AG09309 (cell line): Measurements from ENCODE around the gene MAP2K2.

Experiments
- DNase-seq: peaks from one replicate; pipeline ENCODE4 v3.0.0-alpha.2; 2010; ENCODE audit warnings: low read depth
- H3K4me3 ChIP-seq: 2 replicates; pipeline ENCODE4 v1.5.1; 2011; ENCODE audit warnings: mild to moderate bottlenecking, low read depth, low read length, moderate library complexity; ENCODE audit not compliant: control insufficient read depth
- TF ChIP-seq, protein P1 (sequence below): IDR thresholded peaks from 2 replicates; pipeline ENCODE4 v1.5.1; 2011; ENCODE audit warnings: mild to moderate bottlenecking, low read depth, low read length, inconsistent platforms; ENCODE audit not compliant: insufficient read depth, control insufficient read depth; ENCODE audit errors: missing control alignments

MAP2K2 gene

GRCh38 chr19:4063369-4064148 is 60.4 kb downstream of the MAP2K2 start:
- no peak for DNase-seq
- TF ChIP-seq, protein P1, sequence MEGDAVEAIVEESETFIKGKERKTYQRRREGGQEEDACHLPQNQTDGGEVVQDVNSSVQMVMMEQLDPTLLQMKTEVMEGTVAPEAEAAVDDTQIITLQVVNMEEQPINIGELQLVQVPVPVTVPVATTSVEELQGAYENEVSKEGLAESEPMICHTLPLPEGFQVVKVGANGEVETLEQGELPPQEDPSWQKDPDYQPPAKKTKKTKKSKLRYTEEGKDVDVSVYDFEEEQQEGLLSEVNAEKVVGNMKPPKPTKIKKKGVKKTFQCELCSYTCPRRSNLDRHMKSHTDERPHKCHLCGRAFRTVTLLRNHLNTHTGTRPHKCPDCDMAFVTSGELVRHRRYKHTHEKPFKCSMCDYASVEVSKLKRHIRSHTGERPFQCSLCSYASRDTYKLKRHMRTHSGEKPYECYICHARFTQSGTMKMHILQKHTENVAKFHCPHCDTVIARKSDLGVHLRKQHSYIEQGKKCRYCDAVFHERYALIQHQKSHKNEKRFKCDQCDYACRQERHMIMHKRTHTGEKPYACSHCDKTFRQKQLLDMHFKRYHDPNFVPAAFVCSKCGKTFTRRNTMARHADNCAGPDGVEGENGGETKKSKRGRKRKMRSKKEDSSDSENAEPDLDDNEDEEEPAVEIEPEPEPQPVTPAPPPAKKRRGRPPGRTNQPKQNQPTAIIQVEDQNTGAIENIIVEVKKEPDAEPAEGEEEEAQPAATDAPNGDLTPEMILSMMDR = peak; percentile 29
- peak overlapping the region; percentile 62 for H3K4me3 ChIP-seq

DNA sequence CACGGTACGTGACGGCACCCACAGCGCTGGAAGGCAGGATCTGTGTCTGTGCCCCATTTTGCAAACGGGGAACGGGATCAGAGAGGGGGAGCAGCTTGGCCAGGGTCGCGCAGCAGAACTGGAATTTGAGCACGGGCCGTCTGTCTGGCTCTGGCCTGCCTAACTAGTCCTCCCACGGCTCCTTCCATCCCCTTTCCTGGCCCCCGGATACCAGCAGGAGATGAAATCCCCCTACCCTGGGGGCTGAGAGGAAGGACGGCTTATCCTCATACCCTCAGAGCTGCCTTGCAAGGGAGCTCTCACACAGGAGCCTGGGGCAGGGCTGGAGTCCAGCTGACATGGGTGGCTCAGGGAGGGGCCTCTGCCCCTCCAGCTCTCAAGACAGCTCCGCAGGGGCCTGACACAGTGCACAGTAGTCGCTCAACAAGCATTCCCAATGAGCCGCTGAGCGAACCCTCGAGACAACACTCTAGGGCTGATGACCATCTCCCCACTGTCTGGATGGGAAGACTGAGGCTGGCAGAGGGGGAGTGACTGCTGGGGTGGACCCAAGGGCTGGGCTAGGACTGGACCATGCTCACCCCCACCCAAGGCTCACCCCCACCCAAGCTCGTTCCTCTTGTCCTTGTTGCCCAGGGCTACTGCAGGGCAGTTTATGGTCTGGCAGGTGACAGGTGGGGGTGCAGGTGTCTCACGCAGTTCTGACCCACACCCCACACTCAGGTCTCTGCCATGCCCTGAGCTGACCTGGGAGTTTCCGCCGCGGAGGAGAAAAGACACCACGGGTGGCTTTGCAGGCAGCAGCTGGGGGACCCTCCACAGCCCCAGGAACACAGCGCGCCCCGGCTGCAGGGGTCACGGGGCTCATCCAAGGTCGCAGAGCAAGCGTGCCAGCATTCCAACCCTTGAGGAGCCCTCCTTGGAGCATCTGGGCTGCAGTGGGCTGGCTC is 61.2 kb downstream of the MAP2K2 start:
- peak overlapping the region; percentile 62 for H3K4me3 ChIP-seq

DNA sequence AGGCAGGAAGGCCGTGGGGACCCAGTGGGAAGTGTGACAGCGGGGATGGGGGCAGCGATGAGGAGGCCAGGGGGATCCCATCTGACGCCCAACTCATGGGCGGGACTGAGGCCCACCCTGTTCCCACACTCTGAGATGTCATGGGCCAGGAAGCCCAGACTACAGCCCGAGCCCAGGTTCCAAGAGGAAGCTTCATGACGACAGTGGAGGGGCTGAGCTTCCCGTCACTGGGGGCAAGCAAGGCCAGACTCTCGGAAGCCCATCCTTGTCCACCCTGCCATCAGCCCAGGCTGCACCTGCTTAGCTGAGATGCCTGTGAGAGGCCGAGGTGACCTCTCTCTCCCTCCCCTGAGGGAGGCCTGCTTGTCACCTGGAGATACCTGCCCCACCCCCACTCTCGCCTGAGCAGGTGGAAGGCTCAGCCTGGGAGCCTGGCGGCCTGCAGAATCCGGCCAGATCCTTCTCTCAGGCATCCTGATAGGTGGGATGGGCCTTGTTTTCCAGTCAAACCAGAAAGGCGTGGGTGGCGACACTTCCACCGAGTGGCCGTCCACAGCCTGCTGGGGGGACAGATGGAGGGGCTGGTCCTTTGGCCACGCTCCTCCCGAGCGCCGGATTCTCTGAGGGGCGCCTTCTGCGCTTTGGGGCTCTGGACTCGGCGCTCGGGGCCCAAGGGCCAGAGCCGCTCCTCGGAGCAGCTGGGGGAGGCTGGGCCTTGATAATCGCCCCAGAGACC is 62.1 kb downstream of the MAP2K2 start:
- no peak for DNase-seq
- TF ChIP-seq, protein P1 = no peak
- peak overlapping the region; percentile 3 for H3K4me3 ChIP-seq

More for the DNA sequence above, 61.2 kb downstream of the MAP2K2 start:
- TF ChIP-seq, protein P1 = no peak
- no peak for DNase-seq

- peak overlapping the region; percentile 3; the same call in 1 of the 2 replicates for H3K4me3 ChIP-seq
- DNase-seq = no peak
- TF ChIP-seq, protein P1 = no peak
Observed at GRCh38 chr19:4061178-4061682, 62.7 kb downstream of the MAP2K2 start.

- no peak for DNase-seq
- H3K4me3 ChIP-seq = no peak overlapping the region; the same call in 1 of the 2 replicates
- TF ChIP-seq, protein P1 = no peak
Observed at GRCh38 chr19:4060621-4061177, 63.2 kb downstream of the MAP2K2 start.

- DNase-seq = no peak
- no peak overlapping the region for H3K4me3 ChIP-seq
Observed at GRCh38 chr19:4059891-4060620, 63.9 kb downstream of the MAP2K2 start.

More at GRCh38 chr19:4059891-4060620, 63.9 kb downstream of the MAP2K2 start:
- TF ChIP-seq, protein P1 = no peak
